Ovary (tissue), 9 donors: ENCODE results near the gene CCT7. TPM values are rescaled to one million over a fixed set of nuclear protein-coding genes. Genes with fewer than 3 reads are reported as not detected.

ENCODE experiments used
- DNase-seq, 5 donors: peaks; one replicate each; pipeline ENCODE4 v3.0.0-alpha.2; 2019 to 2020
- H3K27ac ChIP-seq, 2 donors: fragments of 200-600 bp; one replicate each; pipeline versions ENCODE4 v1.5.1 to v1.8.0; 2019 to 2022
- H3K27me3 ChIP-seq: fragments of 200-600 bp; one replicate; pipeline ENCODE4 v1.8.0; 2022
- H3K36me3 ChIP-seq: fragments of 200-600 bp; sonication (generic); one replicate; pipeline ENCODE4 v1.5.1; 2019
- H3K4me1 ChIP-seq: one replicate; pipeline ENCODE4 v1.8.1; 2013; ENCODE audit warnings: mild to moderate bottlenecking, moderate library complexity; ENCODE audit not compliant: insufficient read depth
- H3K4me3 ChIP-seq: fragments of 200-600 bp; sonication (generic); one replicate; pipeline ENCODE4 v1.5.1; 2017
- H3K9me3 ChIP-seq, 2 donors: fragments of 200-600 bp in 1 of 2; sonication (generic) in 1 of 2; one replicate each; pipeline versions ENCODE4 v1.5.1 to v1.8.1; 2013 to 2019; ENCODE audit warnings: mild to moderate bottlenecking in 1 of 2, moderate library complexity in 1 of 2
- EP300 ChIP-seq: sonication (generic); formaldehyde crosslinking; IDR thresholded peaks from one replicate; pipeline ENCODE4 v1.6.1; 2017; ENCODE audit warnings: antibody characterized with exemption
- POLR2A ChIP-seq: fragments of 450-650 bp; IDR thresholded peaks from one replicate; pipeline ENCODE4 v1.6.1; 2017; ENCODE audit warnings: antibody characterized with exemption, mild to moderate bottlenecking, moderate library complexity
- WGBS, 3 donors: extraction: QIAGEN DNeasy Blood & Tissue Kit in 1 of 3; methylation state at CpG; one replicate each; pipeline versions ENCODE4 v1.1.5 to v1.1.7; 2013 to 2017; 5-methylcytosine and 5-hydroxymethylcytosine counted together
- intact Hi-C, 4 donors: fragments of 100-400 bp; cut with DNase I; formaldehyde crosslinking; loops; one replicate each; pipeline versions ENCODE4 v1.11.0 to v1.15.1; 2022 to 2023
- polyA plus RNA-seq, 2 donors: library from polyadenylated mRNA; stranded (reverse); fragments of 200-250 nt in 1 of 2; fragments of 350-450 nt in 1 of 2; fragmentation: Illumina TruSeq in 1 of 2; extraction: RNeasy Lipid Tissue Mini Kit (QIAGEN cat#74804) in 1 of 2; gene quantifications; one replicate each; pipeline ENCODE4 v1.2.3, GENCODE V29; 2013 to 2014
- total RNA-seq, 7 donors: library from RNA; depleted of rRNA in 2 of 7; stranded (reverse); fragments of >200 nt in 2 of 7; fragmentation: NEBNext Ultra II Directional in 3 of 7; extraction: Animal tissue kit (Norgen Biotek cat#: 25700) in 3 of 7; gene quantifications; one replicate each; pipeline versions ENCODE4 v1.1.0 to v1.2.4, GENCODE V29; 2016 to 2023
- TF ChIP-seq, protein P1 (sequence below), 3 donors: fragments of 450-650 bp in 2 of 3; fragments of 200-600 bp in 1 of 3; IDR thresholded peaks; one replicate each; pipeline versions ENCODE4 v1.5.1 to v1.8.0; 2016 to 2022; ENCODE audit warnings: antibody characterized with exemption in 3 of 3, mild to moderate bottlenecking in 1 of 3
- donor health status: DM: no; HTN: no; CAD: no; lungs with moderate emphysema.
- donor health status: DM: no; HTN: no; CAD: no.
- donor health status: Bipolar disorder and iron deficiency.
- donor health status: DM: yes; HTN: yes; CAD: no.
- donor health status: DM: no; HTN: no; CAD: no.
- donor health status: DM: yes; HTN: yes; CAD: no.

Gene CCT7
- total and polyA plus RNA-seq, 9 donors = 143 to 289 (median 220) TPM

DNA sequence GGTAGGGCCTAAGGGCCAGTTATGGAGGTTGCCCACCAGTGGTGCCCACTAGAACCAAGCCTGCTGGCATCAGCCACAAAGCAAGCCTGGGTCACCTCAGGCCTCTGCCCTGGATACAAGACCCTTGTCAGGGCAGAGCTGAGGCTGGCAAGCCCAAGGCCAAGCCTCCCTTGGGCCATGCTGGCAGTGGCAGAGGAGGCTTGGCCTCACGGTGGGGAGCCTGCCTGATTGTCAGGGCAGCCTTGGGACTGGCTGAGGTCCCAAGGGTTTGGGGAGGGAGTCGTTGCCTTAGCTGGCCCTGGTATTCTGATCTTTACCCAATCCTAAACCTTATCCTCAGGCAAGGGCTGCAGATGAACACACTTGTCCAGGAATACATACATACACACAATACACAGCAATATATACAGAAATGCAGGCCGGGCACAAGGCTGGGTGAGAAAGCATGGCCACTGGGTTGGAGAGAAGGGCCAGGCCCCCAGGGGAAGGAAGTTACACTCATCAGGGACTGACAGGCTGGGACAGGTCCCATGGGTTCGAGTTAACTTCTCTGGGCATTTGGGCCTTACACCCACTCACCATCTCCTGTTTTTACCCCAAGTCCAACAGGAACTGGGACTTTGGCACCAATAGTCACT, 21.0 kb downstream of the CCT7 start:
- no peaks in the 10 kb centered on the region for H3K9me3 ChIP-seq
- TF ChIP-seq, protein P1, sequence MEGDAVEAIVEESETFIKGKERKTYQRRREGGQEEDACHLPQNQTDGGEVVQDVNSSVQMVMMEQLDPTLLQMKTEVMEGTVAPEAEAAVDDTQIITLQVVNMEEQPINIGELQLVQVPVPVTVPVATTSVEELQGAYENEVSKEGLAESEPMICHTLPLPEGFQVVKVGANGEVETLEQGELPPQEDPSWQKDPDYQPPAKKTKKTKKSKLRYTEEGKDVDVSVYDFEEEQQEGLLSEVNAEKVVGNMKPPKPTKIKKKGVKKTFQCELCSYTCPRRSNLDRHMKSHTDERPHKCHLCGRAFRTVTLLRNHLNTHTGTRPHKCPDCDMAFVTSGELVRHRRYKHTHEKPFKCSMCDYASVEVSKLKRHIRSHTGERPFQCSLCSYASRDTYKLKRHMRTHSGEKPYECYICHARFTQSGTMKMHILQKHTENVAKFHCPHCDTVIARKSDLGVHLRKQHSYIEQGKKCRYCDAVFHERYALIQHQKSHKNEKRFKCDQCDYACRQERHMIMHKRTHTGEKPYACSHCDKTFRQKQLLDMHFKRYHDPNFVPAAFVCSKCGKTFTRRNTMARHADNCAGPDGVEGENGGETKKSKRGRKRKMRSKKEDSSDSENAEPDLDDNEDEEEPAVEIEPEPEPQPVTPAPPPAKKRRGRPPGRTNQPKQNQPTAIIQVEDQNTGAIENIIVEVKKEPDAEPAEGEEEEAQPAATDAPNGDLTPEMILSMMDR (IDR thresholded peaks at IDR 0.05) = no peak
- TF ChIP-seq EP300 (no peak), POLR2A (no peak)
- intact Hi-C loops = no loop called here
- no peak for DNase-seq
- H3K4me3 ChIP-seq = no peak overlapping the region
- 55 to 68% (median 57%) methylated on average over 4 of the region's 4 CpGs for WGBS, 3 donors
- H3K36me3 ChIP-seq = no peaks in the 10 kb centered on the region
- no peaks in the 10 kb centered on the region for H3K27me3 ChIP-seq
- no peak overlapping the region for H3K27ac ChIP-seq
- H3K4me1 ChIP-seq = peaks cover 1% of the 10 kb centered on the region

DNA sequence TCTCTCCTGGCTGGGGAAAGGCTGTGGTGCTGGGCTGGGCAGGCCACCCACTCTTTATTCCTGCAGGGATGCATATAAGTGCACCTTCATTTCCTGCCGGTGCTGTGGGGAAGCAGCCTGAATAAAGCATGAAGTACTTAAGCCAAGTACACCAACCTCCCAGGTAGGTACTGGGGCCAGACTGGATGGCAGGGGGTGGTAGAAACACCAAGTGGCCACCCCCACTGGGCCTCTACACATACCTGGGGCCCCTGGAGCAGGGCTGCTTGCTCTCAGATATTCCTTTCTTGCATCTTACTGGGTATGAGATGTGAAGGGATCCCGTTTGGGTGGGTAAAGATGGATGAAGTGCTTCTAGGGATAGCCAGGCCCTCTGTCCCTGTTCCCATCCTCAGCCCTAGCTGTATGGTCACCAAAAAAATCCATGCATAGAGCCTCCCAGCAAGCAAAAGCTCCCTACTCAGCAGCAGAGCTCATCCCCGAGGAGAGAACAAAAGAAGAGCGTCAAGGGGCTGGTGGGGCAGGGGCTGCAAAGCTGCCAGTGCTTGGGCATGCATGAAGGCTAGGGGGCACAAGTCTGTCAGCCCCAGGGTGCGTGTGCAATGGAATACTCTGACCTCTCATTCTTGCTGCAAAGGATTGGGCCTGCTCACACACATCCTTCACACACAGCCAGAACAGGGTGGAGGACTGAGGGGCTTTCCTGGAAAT, 22.0 kb downstream of the CCT7 start:
- DNase-seq = no peak
- H3K36me3 ChIP-seq = no peaks in the 10 kb centered on the region
- H3K9me3 ChIP-seq = no peaks in the 10 kb centered on the region
- intact Hi-C loops = no loop called here
- no peaks in the 10 kb centered on the region for H3K27me3 ChIP-seq
- WGBS, 3 donors = 61 to 69% (median 64%) methylated on average over 5 of the region's 5 CpGs
- H3K4me1 ChIP-seq = no peaks in the 10 kb centered on the region
- no peak for TF ChIP-seq EP300
- TF ChIP-seq, protein P1 (IDR thresholded peaks at IDR 0.05) = no peak
- no peak for TF ChIP-seq POLR2A
- no peak overlapping the region for H3K4me3 ChIP-seq
- H3K27ac ChIP-seq = no peak overlapping the region

DNA sequence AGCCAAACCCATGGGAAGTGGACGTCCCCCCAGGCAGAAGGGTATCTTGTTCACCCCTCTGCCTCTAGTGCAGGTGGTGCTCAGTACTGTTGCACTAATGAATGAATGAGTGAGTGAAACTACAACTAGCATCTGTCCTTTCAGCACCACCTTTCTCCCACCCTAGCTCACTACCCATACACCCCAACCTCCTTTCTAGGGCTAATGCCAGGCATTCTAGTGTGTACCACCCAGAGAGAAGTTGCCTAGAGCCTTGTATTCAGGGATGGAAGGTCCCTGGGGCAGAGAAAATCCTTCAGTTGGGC, 22.5 kb downstream of the CCT7 start:
- H3K4me3 ChIP-seq = no peak overlapping the region
- no peaks in the 10 kb centered on the region for H3K9me3 ChIP-seq
- H3K4me1 ChIP-seq = no peaks in the 10 kb centered on the region
- 25 to 91% (median 83%) methylated on average over 1 of the region's 1 CpG for WGBS, 3 donors
- no peaks in the 10 kb centered on the region for H3K27me3 ChIP-seq
- no peaks in the 10 kb centered on the region for H3K36me3 ChIP-seq
- H3K27ac ChIP-seq = no peak overlapping the region
- TF ChIP-seq EP300 = no peak
- no peak for TF ChIP-seq POLR2A
- TF ChIP-seq, protein P1 (IDR thresholded peaks at IDR 0.05) = no peak
- intact Hi-C loops = no loop called here
- DNase-seq = no peak

DNA sequence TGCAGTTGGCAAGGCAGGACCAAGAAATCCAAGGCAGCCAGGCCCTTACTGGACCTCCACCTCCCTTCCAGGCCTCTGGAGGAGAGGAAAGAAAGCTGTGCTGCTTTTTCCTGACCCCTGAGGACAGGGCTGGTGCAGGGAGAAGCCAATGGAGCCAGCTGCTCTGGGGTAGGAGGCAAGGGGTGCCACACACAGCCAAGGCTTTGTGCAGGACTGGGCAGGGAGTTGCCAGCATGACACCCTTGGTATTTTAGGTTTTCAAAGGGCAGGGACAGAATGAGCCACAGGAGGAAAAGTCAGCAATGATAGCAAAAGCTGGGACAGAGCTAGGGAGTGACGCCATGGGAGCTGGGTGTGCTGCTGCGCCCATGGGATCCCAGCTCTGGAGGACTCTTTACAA, 22.9 kb downstream of the CCT7 start:
- Histone ChIP-seq H3K4me1 (no peaks in the 10 kb centered on the region), H3K27ac (no peak overlapping the region), H3K27me3 (no peaks in the 10 kb centered on the region), H3K9me3 (no peaks in the 10 kb centered on the region), H3K36me3 (no peaks in the 10 kb centered on the region), H3K4me3 (no peak overlapping the region)
- DNase-seq = no peak
- intact Hi-C loops = no loop called here
- WGBS, 3 donors = 92 to 100% (median 93%) methylated on average over 2 of the region's 2 CpGs
- no peak for TF ChIP-seq EP300
- TF ChIP-seq, protein P1 (IDR thresholded peaks at IDR 0.05) = no peak
- no peak for TF ChIP-seq POLR2A
